Measurements from ENCODE around the gene SH3RF3. TPM values are rescaled to one million over a fixed set of nuclear protein-coding genes. Genes with fewer than 3 reads are reported as not detected.
A peak's percentile ranks its signal among the peaks of the same experiment; 100 is the strongest.

Gene SH3RF3
- total and polyA plus RNA-seq, 2 of the 13 experiments (the other 11 are each of a cell fraction or from before 2014, with no cell fraction given), result 0.04 TPM; not detected in 1

- TF ChIP-seq ATF6 (CRISPR knock-in tag; conservative IDR thresholded peaks at IDR 0.05), result no peak
- no peak for TF ChIP-seq ZFP36 (IDR thresholded peaks at IDR 0.05; ENCODE audit: borderline replicate concordance, low read depth, low read length, partially characterized antibody)
- no peak for TF ChIP-seq RBFOX2 (IDR thresholded peaks at IDR 0.05; ENCODE audit: low read depth, low read length)
- TF ChIP-seq PTBP1 (IDR thresholded peaks at IDR 0.05; ENCODE audit: low read depth, low read length, poor library complexity, severe bottlenecking), result no peak
- TF ChIP-seq KMT2A (CRISPR knock-in tag; IDR thresholded peaks at IDR 0.05), result no peak
- TF ChIP-seq ZBTB7B (CRISPR knock-in tag; IDR thresholded peaks at IDR 0.05), result no peak
These were observed 400.8 kb downstream of the SH3RF3 start (continued) for GRCh38 chr2:109529532-109530449.

DNA sequence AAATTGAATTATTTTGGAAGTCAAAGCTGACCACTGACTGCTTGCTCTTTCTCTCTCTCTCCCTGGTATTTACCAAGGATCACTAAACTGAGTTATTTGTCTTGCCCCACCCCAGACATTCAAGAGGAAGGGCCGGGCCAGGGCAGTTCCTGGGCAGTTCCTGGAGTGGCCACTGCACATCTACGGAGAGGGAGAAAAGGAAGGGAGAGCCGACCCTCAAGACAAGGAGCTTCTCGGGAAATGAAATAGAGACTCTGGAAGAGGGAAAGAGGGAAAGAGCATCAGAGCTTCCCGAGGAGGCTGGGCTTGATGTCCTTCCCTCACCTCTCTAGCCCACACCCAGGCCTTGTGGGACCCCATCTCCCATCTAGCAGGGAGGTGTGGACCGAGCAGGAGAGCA lies 401.7 kb downstream of the SH3RF3 start:
- H2AFZ ChIP-seq (ENCODE audit: low read length), result no peak overlapping the region
- ChIA-PET CTCF (ENCODE audit: low intra/inter-chr PET ratio, low total read pairs) (no interaction called here), POLR2A (no interaction called here)
- no peak overlapping the region for H3K9ac ChIP-seq (ENCODE audit: insufficient read depth, low read depth, low read length)
- H3K79me2 ChIP-seq (ENCODE audit: insufficient read depth, low read length), result no peaks in the 10 kb centered on the region
- H4K20me1 ChIP-seq (ENCODE audit: insufficient read depth, low read length), result no peaks in the 10 kb centered on the region
- FAIRE-seq (no peak), ATAC-seq (no peak), DNase-seq (ENCODE audit: low spot score) (no peak)
- no peak overlapping the region for H3K4me3 ChIP-seq (replicated peaks in 1 of 3; ENCODE audit: insufficient read depth in 1 of 3, low read depth in 2 of 3, low read length in 3 of 3)
- H3K27me3 ChIP-seq (ENCODE audit: control insufficient read depth in 1 of 2, insufficient read depth in 2 of 2, low read length in 2 of 2), result peaks cover 9 to 64% of the 10 kb centered on the region in 2 experiments
- peaks cover 22% of the 10 kb centered on the region for H3K4me1 ChIP-seq (ENCODE audit: insufficient read depth, low read length)
- no peak overlapping the region for H3K27ac ChIP-seq (ENCODE audit: extremely low read length, insufficient read depth, low read length)
- no peak overlapping the region for H3K4me2 ChIP-seq (ENCODE audit: low read depth, low read length)
- intact Hi-C loops (cut with micrococcal nuclease; ENCODE audit: unreplicated experiment) (no loop called here), in situ Hi-C loops (cut with HindIII; ENCODE audit: extremely low pct_ligation_motif_present, low pct_unique_long_range_greater_than_20kb) (loop anchor here (5.0 kb wide), 1 partner anchor 187 kb away; no protein-coding TSS in a partner anchor)
- no peaks in the 10 kb centered on the region for H3K9me3 ChIP-seq (ENCODE audit: low read length)
- no TSS peak for BruUV-seq (replicated peaks)
- no peak for TF ChIP-seq ATM (IDR thresholded peaks at IDR 0.05; ENCODE audit: borderline replicate concordance)
- no peak for TF ChIP-seq CEBPG (CRISPR knock-in tag; IDR thresholded peaks at IDR 0.05)
- peak; percentile 9 for TF ChIP-seq ZNF18 (CRISPR knock-in tag; IDR thresholded peaks at IDR 0.05; ENCODE audit: insufficient replicate concordance)
- 26% methylated on average over 6 of the region's 6 CpGs for WGBS (ENCODE audit: low lambda C conversion rate)
- no peaks in the 10 kb centered on the region for H3K36me3 ChIP-seq (replicated peaks in 1 of 2; ENCODE audit: control insufficient read depth in 1 of 2, insufficient read depth in 2 of 2, low read length in 2 of 2)
